WI38 (cell line): ENCODE data around the gene SLC16A12.
"Not testable (repeated sequence)": the region's sequence is repeated elsewhere in the genome, so short reads cannot be mapped to it uniquely, and the experiment has no call there.

ENCODE experiments used
- H3K4me3 ChIP-seq: 2 replicates; pipeline ENCODE4 v1.5.1; 2011; ENCODE audit warnings: low read depth, mild to moderate bottlenecking, control low read depth, low read length
- CTCF ChIP-seq: IDR thresholded peaks from 2 replicates; pipeline ENCODE4 v1.5.1; 2012; ENCODE audit warnings: low read depth, mild to moderate bottlenecking, control low read depth, low read length

The SLC16A12 gene

GRCh38 chr10:89548673-89549072 lies 13.3 kb upstream of the SLC16A12 start:
- TF ChIP-seq CTCF, result no peak
- no peak overlapping the region for H3K4me3 ChIP-seq

GRCh38 chr10:89547853-89548513 lies 12.6 kb upstream of the SLC16A12 start:
- H3K4me3 ChIP-seq, result no peak overlapping the region
- no peak for TF ChIP-seq CTCF

- not testable (repeated sequence) for H3K4me3 ChIP-seq
These were observed 11.3 kb upstream of the SLC16A12 start for GRCh38 chr10:89546651-89547050.

GRCh38 chr10:89543841-89544240 lies 8.4 kb upstream of the SLC16A12 start:
- H3K4me3 ChIP-seq, result no peak overlapping the region
- TF ChIP-seq CTCF, result no peak

GRCh38 chr10:89540420-89540949 lies 5.1 kb upstream of the SLC16A12 start:
- no peak for TF ChIP-seq CTCF
- no peak overlapping the region for H3K4me3 ChIP-seq

- H3K4me3 ChIP-seq, result no peak overlapping the region
- TF ChIP-seq CTCF, result no peak
These were observed 2.0 kb upstream of the SLC16A12 start for GRCh38 chr10:89537364-89537763.

GRCh38 chr10:89536013-89536354 lies 590 bp upstream of the SLC16A12 start:
- TF ChIP-seq CTCF, result no peak
- H3K4me3 ChIP-seq, result peak overlapping the region; percentile 34; the same call in 1 of the 2 replicates

GRCh38 chr10:89534826-89535166 lies 598 bp downstream of the SLC16A12 start:
- no peak for TF ChIP-seq CTCF
- H3K4me3 ChIP-seq, result peak overlapping the region; percentile 51
